HEK293 (cell line): Measurements from ENCODE around the gene FLRT2.

Experiments used
- CTCF ChIP-seq: fragments of 450-650 bp; formaldehyde crosslinking; IDR thresholded peaks from 2 replicates; pipeline ENCODE4 v1.5.1; 2016; ENCODE audit warnings: missing biosample characterization, missing genetic modification characterization
- PRDM1 ChIP-seq: fragments of 450-650 bp; formaldehyde crosslinking; IDR thresholded peaks from 2 replicates; pipeline ENCODE4; 2016; ENCODE audit warnings: missing biosample characterization, missing genetic modification characterization
- REST ChIP-seq: fragments of 450-650 bp; formaldehyde crosslinking; IDR thresholded peaks from 2 replicates; pipeline ENCODE4 v1.5.1; 2016; ENCODE audit warnings: missing biosample characterization, missing genetic modification characterization
- SALL2 ChIP-seq: fragments of 450-650 bp; formaldehyde crosslinking; IDR thresholded peaks from 2 replicates; pipeline ENCODE4 v1.5.0; 2017; ENCODE audit warnings: missing biosample characterization, mild to moderate bottlenecking, missing genetic modification characterization, borderline replicate concordance
- TCF7L2 ChIP-seq: IDR thresholded peaks from 2 replicates; pipeline ENCODE4 v1.6.1; 2011; ENCODE audit warnings: low read depth, mild to moderate bottlenecking, inconsistent platforms, low read length, moderate library complexity, borderline replicate concordance
- ZEB2 ChIP-seq: fragments of 450-650 bp; formaldehyde crosslinking; IDR thresholded peaks from 2 replicates; pipeline ENCODE4 v1.5.1; 2016; ENCODE audit warnings: missing biosample characterization, missing genetic modification characterization
- ZNF114 ChIP-seq: fragments of 450-650 bp; formaldehyde crosslinking; IDR thresholded peaks from 2 replicates; pipeline ENCODE4 v1.5.0; 2017; ENCODE audit warnings: missing biosample characterization, missing genetic modification characterization
- ZNF174 ChIP-seq: fragments of 450-650 bp; formaldehyde crosslinking; IDR thresholded peaks from 2 replicates; pipeline ENCODE4 v1.5.0; 2017; ENCODE audit warnings: missing biosample characterization, mild to moderate bottlenecking, missing genetic modification characterization
- ZNF175 ChIP-seq: fragments of 450-650 bp; formaldehyde crosslinking; IDR thresholded peaks from 2 replicates; pipeline ENCODE4 v1.5.1; 2016; ENCODE audit warnings: missing biosample characterization, missing genetic modification characterization
- ZNF211 ChIP-seq: fragments of 450-650 bp; formaldehyde crosslinking; IDR thresholded peaks from 2 replicates; pipeline ENCODE4 v1.5.1; 2016; ENCODE audit warnings: low read depth, missing biosample characterization, missing genetic modification characterization
- ZNF37A ChIP-seq: fragments of 450-650 bp; IDR thresholded peaks from 2 replicates; pipeline ENCODE4 v1.5.1; 2018; ENCODE audit warnings: missing biosample characterization, missing genetic modification characterization
- ZNF416 ChIP-seq: fragments of 450-650 bp; formaldehyde crosslinking; IDR thresholded peaks from 2 replicates; pipeline ENCODE4 v1.5.1; 2016; ENCODE audit warnings: missing biosample characterization, missing genetic modification characterization

- TF ChIP-seq SALL2 (tag by site-specific recombination), result no peak
- TF ChIP-seq CTCF (tag by site-specific recombination), result no peak
- no peak for TF ChIP-seq TCF7L2
- no peak for TF ChIP-seq REST (tag by site-specific recombination)
- TF ChIP-seq ZNF114, result no peak
- TF ChIP-seq ZNF416 (tag by site-specific recombination), result no peak
- no peak for TF ChIP-seq PRDM1
- no peak for TF ChIP-seq ZEB2 (tag by site-specific recombination)
- no peak for TF ChIP-seq ZNF211 (tag by site-specific recombination)
- TF ChIP-seq ZNF174 (tag by site-specific recombination), result no peak
- TF ChIP-seq ZNF175 (tag by site-specific recombination), result no peak
- no peak for TF ChIP-seq ZNF37A
Observed at GRCh38 chr14:85572845-85573244, 42.9 kb downstream of the FLRT2 start.
